Prostate gland (tissue), 2 donors: ENCODE measurements around the gene SENP3.

ENCODE experiments used
- CTCF ChIP-seq, 4 experiments: fragments of 200-600 bp in 2 of 4; fragments of 450-650 bp in 2 of 4; sonication (generic) in 2 of 4; IDR thresholded peaks; 1 replicate in 3 of 4; 2 replicates in 1 of 4; pipeline ENCODE4 v1.5.1; 2016 to 2019; ENCODE audit warnings: antibody characterized with exemption in 4 of 4, mild to moderate bottlenecking in 2 of 4, moderate library complexity in 2 of 4
- POLR2A ChIP-seq: fragments of 450-650 bp; IDR thresholded peaks from one replicate; pipeline ENCODE4 v1.6.1; 2016; ENCODE audit warnings: antibody characterized with exemption, mild to moderate bottlenecking

GRCh38 chr17:7579001-7579833 lies 17.5 kb downstream of the SENP3 start, which contains the start of gene CD68:
- TF ChIP-seq POLR2A (peak; percentile 80), CTCF (IDR thresholded peaks at IDR 0.05) (no peak)
